ACC112 (cell line): ENCODE measurements around the gene ST8SIA6.

ENCODE experiments used
- H2AFZ ChIP-seq: fragments of 200-600 bp; sonication (generic); one replicate; pipeline ENCODE4 v1.6.0; 2017; ENCODE audit warnings: antibody characterized with exemption, low read length; ENCODE audit not compliant: unreplicated experiment
- H3K27ac ChIP-seq: fragments of 200-600 bp; sonication (generic); 2 replicates; pipeline ENCODE4 v1.5.1; 2014; ENCODE audit warnings: low read depth, mild to moderate bottlenecking, antibody characterized with exemption, low read length, moderate library complexity
- H3K27me3 ChIP-seq: fragments of 200-600 bp; sonication (generic); 2 replicates; pipeline ENCODE4 v1.6.1; 2014; ENCODE audit warnings: mild to moderate bottlenecking, antibody characterized with exemption, low read length, moderate library complexity, mixed read lengths; ENCODE audit not compliant: insufficient read depth
- H3K36me3 ChIP-seq: fragments of 200-600 bp; sonication (generic); 2 replicates; pipeline ENCODE4 v1.6.1; 2016; ENCODE audit warnings: mild to moderate bottlenecking, antibody characterized with exemption, low read length, moderate library complexity, mixed read lengths; ENCODE audit not compliant: insufficient read depth
- H3K4me1 ChIP-seq: fragments of 200-600 bp; sonication (generic); one replicate; pipeline ENCODE4 v1.6.1; 2016; ENCODE audit warnings: low read length, mixed read lengths; ENCODE audit not compliant: insufficient read depth, unreplicated experiment, control insufficient read depth
- H3K4me3 ChIP-seq: fragments of 200-600 bp; sonication (generic); 2 replicates; pipeline ENCODE4 v1.5.1; 2014; ENCODE audit warnings: mild to moderate bottlenecking, low read depth, low read length
- H3K79me2 ChIP-seq: fragments of 200-600 bp; sonication (generic); one replicate; pipeline ENCODE4 v1.6.0; 2016; ENCODE audit warnings: low read length; ENCODE audit not compliant: control insufficient read depth, unreplicated experiment, insufficient read depth

ST8SIA6 gene

GRCh38 chr10:17426263-17426750 lies 28.1 kb downstream of the ST8SIA6 start:
- no peak overlapping the region for H3K4me3 ChIP-seq
- H3K4me1 ChIP-seq = no peaks in the 10 kb centered on the region
- H3K27ac ChIP-seq = no peak overlapping the region
- H3K36me3 ChIP-seq = no peaks in the 10 kb centered on the region
- no peaks in the 10 kb centered on the region for H3K27me3 ChIP-seq
- no peak overlapping the region for H2AFZ ChIP-seq
- no peaks in the 10 kb centered on the region for H3K79me2 ChIP-seq

- Histone ChIP-seq H3K79me2 (no peaks in the 10 kb centered on the region), H3K4me1 (no peaks in the 10 kb centered on the region), H2AFZ (no peak overlapping the region), H3K27ac (no peak overlapping the region), H3K4me3 (no peak overlapping the region), H3K27me3 (no peaks in the 10 kb centered on the region), H3K36me3 (no peaks in the 10 kb centered on the region)
Measured at GRCh38 chr10:17425584-17426262, 28.7 kb downstream of the ST8SIA6 start.

- no peak overlapping the region for H2AFZ ChIP-seq
- no peaks in the 10 kb centered on the region for H3K4me1 ChIP-seq
- H3K79me2 ChIP-seq = no peaks in the 10 kb centered on the region
- H3K4me3 ChIP-seq = no peak overlapping the region
- no peaks in the 10 kb centered on the region for H3K36me3 ChIP-seq
- H3K27ac ChIP-seq = no peak overlapping the region
- no peaks in the 10 kb centered on the region for H3K27me3 ChIP-seq
Measured at GRCh38 chr10:17423632-17424186, 30.7 kb downstream of the ST8SIA6 start.

- Histone ChIP-seq H3K27me3 (no peaks in the 10 kb centered on the region), H3K27ac (no peak overlapping the region), H3K4me1 (no peaks in the 10 kb centered on the region), H3K4me3 (no peak overlapping the region), H3K36me3 (no peaks in the 10 kb centered on the region), H3K79me2 (no peaks in the 10 kb centered on the region), H2AFZ (no peak overlapping the region)
Measured at GRCh38 chr10:17422931-17423330, 31.5 kb downstream of the ST8SIA6 start.

GRCh38 chr10:17418249-17418648 lies 36.1 kb downstream of the ST8SIA6 start:
- Histone ChIP-seq H3K4me3 (no peak overlapping the region), H3K79me2 (no peaks in the 10 kb centered on the region), H3K27ac (no peak overlapping the region), H3K4me1 (no peaks in the 10 kb centered on the region), H2AFZ (no peak overlapping the region), H3K36me3 (no peaks in the 10 kb centered on the region), H3K27me3 (peaks cover 11% of the 10 kb centered on the region; the same call in 1 of the 2 replicates)

- H2AFZ ChIP-seq = no peak overlapping the region
Measured at GRCh38 chr10:17416442-17417211, 37.8 kb downstream of the ST8SIA6 start.

GRCh38 chr10:17415046-17415658 lies 39.2 kb downstream of the ST8SIA6 start:
- Histone ChIP-seq H3K36me3 (no peaks in the 10 kb centered on the region), H2AFZ (no peak overlapping the region), H3K27ac (no peak overlapping the region), H3K4me1 (no peaks in the 10 kb centered on the region), H3K4me3 (no peak overlapping the region), H3K27me3 (peaks cover 11% of the 10 kb centered on the region; the same call in 1 of the 2 replicates), H3K79me2 (no peaks in the 10 kb centered on the region)

More at GRCh38 chr10:17416442-17417211, 37.8 kb downstream of the ST8SIA6 start:
- Histone ChIP-seq H3K27me3 (peaks cover 11% of the 10 kb centered on the region; the same call in 1 of the 2 replicates), H3K36me3 (no peaks in the 10 kb centered on the region), H3K79me2 (no peaks in the 10 kb centered on the region), H3K4me1 (no peaks in the 10 kb centered on the region), H3K27ac (no peak overlapping the region), H3K4me3 (no peak overlapping the region)

GRCh38 chr10:17414484-17414883 lies 39.9 kb downstream of the ST8SIA6 start:
- no peak overlapping the region for H3K27ac ChIP-seq
- H2AFZ ChIP-seq = no peak overlapping the region
- no peak overlapping the region for H3K4me3 ChIP-seq
- no peaks in the 10 kb centered on the region for H3K36me3 ChIP-seq
- no peaks in the 10 kb centered on the region for H3K79me2 ChIP-seq
- no peaks in the 10 kb centered on the region for H3K4me1 ChIP-seq
- H3K27me3 ChIP-seq = peaks cover 11% of the 10 kb centered on the region; the same call in 1 of the 2 replicates

- H3K27ac ChIP-seq = no peak overlapping the region
- H3K27me3 ChIP-seq = peaks cover 11% of the 10 kb centered on the region; the same call in 1 of the 2 replicates
- H2AFZ ChIP-seq = no peak overlapping the region
- no peaks in the 10 kb centered on the region for H3K4me1 ChIP-seq
- H3K36me3 ChIP-seq = no peaks in the 10 kb centered on the region
- H3K79me2 ChIP-seq = no peaks in the 10 kb centered on the region
- H3K4me3 ChIP-seq = no peak overlapping the region
Measured at GRCh38 chr10:17413876-17414275, 40.5 kb downstream of the ST8SIA6 start.

- Histone ChIP-seq H3K4me3 (no peak overlapping the region), H2AFZ (no peak overlapping the region), H3K79me2 (no peaks in the 10 kb centered on the region), H3K4me1 (no peaks in the 10 kb centered on the region), H3K27me3 (peaks cover 7% of the 10 kb centered on the region; the same call in 1 of the 2 replicates), H3K27ac (no peak overlapping the region), H3K36me3 (no peaks in the 10 kb centered on the region)
Measured at GRCh38 chr10:17412323-17412722, 42.1 kb downstream of the ST8SIA6 start.
